AG04450 (cell line): Measurements from ENCODE around the gene LRRC8A. TPM values are rescaled to one million over a fixed set of nuclear protein-coding genes. Genes with fewer than 3 reads are reported as not detected.

ENCODE experiments used
- CTCF ChIA-PET: fragments of 300-600, 350-600 bp; formaldehyde crosslinking; extraction: SDS; loops from one replicate; lab custom pipeline; 2022; ENCODE audit warnings: antibody characterized with exemption, inconsistent platforms; lab: Charles Lee
- POLR2A ChIA-PET: fragments of 350-600 bp; formaldehyde crosslinking; extraction: SDS; loops from one replicate; lab custom pipeline; 2021; ENCODE audit warnings: antibody characterized with exemption, inconsistent platforms; lab: Yijun Ruan, JAX
- DNase-seq: peaks from one replicate; pipeline ENCODE4 v3.0.0-alpha.2; 2011; ENCODE audit warnings: low read depth, low spot score
- H3K27ac ChIP-seq: one replicate; pipeline ENCODE4 v1.5.1; 2012; ENCODE audit warnings: low read depth, low read length, control low read depth
- H3K27me3 ChIP-seq: one replicate; pipeline ENCODE4 v1.6.0; 2012; ENCODE audit warnings: low read length; ENCODE audit not compliant: control insufficient read depth, insufficient read depth
- H3K4me3 ChIP-seq: 2 replicates; pipeline ENCODE4 v1.5.1; 2011; ENCODE audit warnings: mild to moderate bottlenecking, low read depth, low read length, control low read depth
- H3K9me3 ChIP-seq: 2 replicates; pipeline ENCODE4 v1.5.1; 2012; ENCODE audit warnings: low read length; ENCODE audit not compliant: control insufficient read depth, insufficient read depth
- CTCF ChIP-seq: IDR thresholded peaks from 2 replicates; pipeline ENCODE4 v1.5.1; 2011; ENCODE audit warnings: low read depth, low read length, control low read depth, inconsistent platforms
- polyA minus RNA-seq: library from RNA; depleted of rRNA, polyadenylated mRNA; stranded (reverse); fragments of >200 nt; gene quantifications from 2 replicates; pipeline ENCODE4 v1.2.3, GENCODE V29; 2011; rRNA and poly(A)+ RNA removed
- polyA plus RNA-seq: library from polyadenylated mRNA; depleted of rRNA; stranded (reverse); fragments of >200 nt; gene quantifications from 2 replicates; pipeline ENCODE4 v1.2.3, GENCODE V29; 2011; rRNA removed

Gene LRRC8A
- polyA plus RNA-seq (25.3 and 31.7 TPM in 2 replicates), polyA minus RNA-seq (33.8 and 45.7 TPM in 2 replicates)

GRCh38 chr9:128881884-128882676 is at the start of gene LRRC8A, which contains the start of gene KYAT1:
LRRC8A (plus strand) TSS chr9:128882133; CDS start chr9:128907165, 25,032 bp downstream.
KYAT1 (minus strand) TSS chr9:128881950; CDS start chr9:128845405, 36,545 bp downstream.
- CTCF ChIA-PET: interaction anchor here (0.6 to 1.3 kb wide), 3 partner anchors 46 to 66 kb away, joined by 4 to 6 read pairs (median 5); no protein-coding TSS in a partner anchor
- TF ChIP-seq CTCF: no peak
- H3K4me3 ChIP-seq: peak within 1 kb of the TSS; percentile 96
- POLR2A ChIA-PET: interaction anchor here (0.6 to 1.6 kb wide), 5 partner anchors 10 to 331 kb away, joined by 3 to 5 read pairs (median 4); no protein-coding TSS in a partner anchor
- peak within 1 kb of the TSS; percentile 70 for H3K27ac ChIP-seq
- peak; percentile 79 for DNase-seq
- no peaks in the 10 kb centered on the region for H3K27me3 ChIP-seq
- no peaks in the 10 kb centered on the region for H3K9me3 ChIP-seq

DNA sequence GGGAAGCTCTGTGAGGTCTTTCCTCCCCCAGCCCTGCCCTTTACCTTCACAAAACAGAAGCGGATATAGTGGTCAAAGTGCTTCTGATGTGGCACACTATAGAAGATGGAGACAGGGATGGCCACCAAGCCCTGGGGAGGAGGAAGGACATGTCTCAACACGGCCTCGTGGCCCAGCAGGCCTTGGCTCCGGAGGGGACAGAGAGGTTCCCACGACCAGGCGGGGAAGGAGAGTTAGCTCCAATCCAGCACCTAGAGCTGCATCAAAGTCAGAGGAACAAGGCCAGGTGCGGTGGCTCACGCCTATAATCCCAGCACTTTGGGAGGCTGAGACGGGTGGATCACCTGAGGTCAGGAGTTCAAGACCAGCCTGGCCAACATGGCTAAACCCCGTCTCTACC is 48.2 kb upstream of the LRRC8A start:
- Histone ChIP-seq H3K27me3 (no peaks in the 10 kb centered on the region), H3K27ac (no peak overlapping the region), H3K4me3 (no peak overlapping the region), H3K9me3 (no peaks in the 10 kb centered on the region; the same call in 1 of the 2 replicates)
- no peak for TF ChIP-seq CTCF
- ChIA-PET CTCF (interaction anchor here (0.7 to 1.2 kb wide), 3 partner anchors 16 to 95 kb away, joined by 3 to 6 read pairs (median 4); partner anchors contain the start of gene ENDOG), POLR2A (no interaction called here)
- no peak for DNase-seq

- POLR2A ChIA-PET: no interaction called here
- no peak overlapping the region for H3K27ac ChIP-seq
- no peak overlapping the region for H3K4me3 ChIP-seq
- CTCF ChIA-PET: interaction anchor here (0.7 to 1.1 kb wide), 2 partner anchors 18 to 93 kb away, joined by 3 to 7 read pairs; partner anchors contain the start of gene ENDOG
- TF ChIP-seq CTCF: no peak
- H3K27me3 ChIP-seq: no peaks in the 10 kb centered on the region
- DNase-seq: no peak
- no peaks in the 10 kb centered on the region; the same call in 1 of the 2 replicates for H3K9me3 ChIP-seq
Measured at GRCh38 chr9:128835246-128836210, 46.4 kb upstream of the LRRC8A start.

DNA sequence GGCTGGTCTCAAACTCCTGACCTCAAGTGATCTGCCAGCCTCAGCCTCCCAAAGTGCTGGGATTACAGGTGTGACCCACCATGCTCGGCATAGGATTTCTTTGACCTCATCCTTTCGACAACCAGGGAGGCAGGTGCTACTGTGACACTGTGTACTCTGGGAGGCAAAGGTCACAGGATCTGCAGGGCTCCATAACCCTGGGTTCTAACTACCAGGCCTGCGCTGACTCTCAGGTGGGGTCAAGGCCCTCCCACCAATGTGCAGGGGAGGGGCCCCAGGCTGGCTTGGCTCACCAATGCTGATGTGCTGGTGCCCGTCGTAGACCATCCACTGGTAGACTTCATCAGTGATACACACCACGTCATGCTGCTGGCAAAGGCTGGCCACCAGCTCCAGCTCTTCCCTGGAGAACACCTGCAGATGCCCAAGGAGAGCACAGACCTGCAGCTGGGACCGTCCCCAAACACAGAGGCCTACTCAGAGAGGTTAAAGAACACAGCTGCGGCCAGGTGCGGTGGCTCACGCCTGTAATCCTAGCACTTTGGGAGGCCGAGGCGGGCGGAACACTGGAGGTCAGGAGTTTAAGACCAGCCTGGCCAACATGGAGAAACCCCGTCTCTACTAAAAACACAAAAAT is 45.3 kb upstream of the LRRC8A start:
- TF ChIP-seq CTCF: no peak
- POLR2A ChIA-PET: interaction anchor here (0.7 kb wide), 1 partner anchor 22 kb away, joined by 4 read pairs; no protein-coding TSS in a partner anchor
- no peak overlapping the region for H3K4me3 ChIP-seq
- no peak for DNase-seq
- H3K27ac ChIP-seq: no peak overlapping the region
- CTCF ChIA-PET: no interaction called here
- H3K9me3 ChIP-seq: no peaks in the 10 kb centered on the region; the same call in 1 of the 2 replicates
- H3K27me3 ChIP-seq: no peaks in the 10 kb centered on the region
